Mesenchymal stem cell (in vitro differentiated cells and primary cell): ENCODE results near the gene KCNH5.

Experiments
- DNase-seq: peaks from one replicate; pipeline ENCODE4 v3.0.0-alpha.2; 2013
- H2AFZ ChIP-seq: one replicate; pipeline ENCODE4 v1.6.1; 2013; ENCODE audit warnings: low read depth, mild to moderate bottlenecking, control low read depth, inconsistent platforms, low read length, moderate library complexity
- H2AK5ac ChIP-seq: 2 replicates; pipeline ENCODE4 v1.6.1; 2013; ENCODE audit warnings: low read length, moderate library complexity, mild to moderate bottlenecking, inconsistent platforms; ENCODE audit not compliant: severe bottlenecking
- H2BK120ac ChIP-seq: one replicate; pipeline ENCODE4 v1.6.1; 2013; ENCODE audit warnings: low read depth, mild to moderate bottlenecking, inconsistent platforms, low read length, moderate library complexity
- H2BK12ac ChIP-seq, 2 experiments: one replicate each; pipeline ENCODE4 v1.6.1; 2013; ENCODE audit warnings: inconsistent platforms in 2 of 2, low read length in 2 of 2, mild to moderate bottlenecking in 2 of 2, moderate library complexity in 2 of 2, control low read depth in 1 of 2
- H2BK15ac ChIP-seq: one replicate; pipeline ENCODE4 v1.6.1; 2013; ENCODE audit warnings: mild to moderate bottlenecking, low read depth, inconsistent platforms; ENCODE audit not compliant: poor library complexity, severe bottlenecking
- H2BK5ac ChIP-seq: 2 replicates; pipeline ENCODE4 v1.6.1; 2013; ENCODE audit warnings: low read depth, mild to moderate bottlenecking, low read length, control low read depth, inconsistent platforms; ENCODE audit not compliant: poor library complexity, severe bottlenecking
- H3K14ac ChIP-seq, 2 experiments: one replicate each; pipeline ENCODE4 v1.6.1; 2013; ENCODE audit warnings: inconsistent platforms in 2 of 2, low read length in 2 of 2, control low read depth in 1 of 2, mild to moderate bottlenecking in 1 of 2, moderate library complexity in 1 of 2
- H3K18ac ChIP-seq, 2 experiments: one replicate each; pipeline ENCODE4 v1.6.1; 2013; ENCODE audit warnings: inconsistent platforms in 2 of 2, low read length in 2 of 2, control low read depth in 1 of 2, low read depth in 1 of 2, mild to moderate bottlenecking in 1 of 2
- H3K23ac ChIP-seq, 2 experiments: one replicate each; pipeline ENCODE4 v1.6.1; 2013; ENCODE audit warnings: inconsistent platforms in 2 of 2, low read length in 2 of 2, mild to moderate bottlenecking in 2 of 2, moderate library complexity in 2 of 2, control low read depth in 1 of 2
- H3K27ac ChIP-seq: 2 replicates; pipeline ENCODE4 v1.5.1; 2013; ENCODE audit warnings: mild to moderate bottlenecking, moderate library complexity, low read length, control low read depth, inconsistent platforms; ENCODE audit not compliant: poor library complexity, severe bottlenecking
- H3K27me3 ChIP-seq, 2 experiments: 2 replicates each; pipeline versions ENCODE4 v1.6.1 to v1.7.0; 2013; ENCODE audit warnings: low read length in 2 of 2, mild to moderate bottlenecking in 2 of 2, moderate library complexity in 2 of 2, control low read depth in 1 of 2, inconsistent platforms in 1 of 2; ENCODE audit not compliant: control insufficient read depth in 1 of 2, insufficient read depth in 1 of 2
- H3K36me3 ChIP-seq, 2 experiments: 2 replicates each; pipeline versions ENCODE4 v1.6.1 to v1.7.0; 2013; ENCODE audit warnings: low read length in 2 of 2, control low read depth in 1 of 2, inconsistent platforms in 1 of 2, low read depth in 1 of 2, mild to moderate bottlenecking in 1 of 2; ENCODE audit not compliant: insufficient read depth in 2 of 2, control insufficient read depth in 1 of 2
- H3K4ac ChIP-seq, 2 experiments: one replicate each; pipeline ENCODE4 v1.6.1; 2013; ENCODE audit warnings: inconsistent platforms in 2 of 2, low read length in 2 of 2, mild to moderate bottlenecking in 2 of 2, moderate library complexity in 2 of 2, control low read depth in 1 of 2, low read depth in 1 of 2
- H3K4me1 ChIP-seq: 2 replicates; pipeline ENCODE4 v1.6.1; 2013; ENCODE audit warnings: low read depth, low read length, control low read depth; ENCODE audit not compliant: control insufficient read depth, insufficient read depth
- H3K4me2 ChIP-seq: 2 replicates; pipeline ENCODE4 v1.6.1; 2013; ENCODE audit warnings: low read length, mild to moderate bottlenecking, inconsistent platforms; ENCODE audit not compliant: poor library complexity, severe bottlenecking
- H3K4me3 ChIP-seq, 2 experiments: 2 replicates each; pipeline versions ENCODE4 v1.5.1 to v1.7.0; 2013; ENCODE audit warnings: low read length in 2 of 2, mild to moderate bottlenecking in 2 of 2, control low read depth in 1 of 2, low read depth in 1 of 2; ENCODE audit not compliant: insufficient read depth in 1 of 2
- H3K79me1 ChIP-seq: replicated peaks from 2 replicates; pipeline ENCODE4 v1.6.1; 2013; ENCODE audit warnings: mild to moderate bottlenecking, control low read depth, low read length, inconsistent platforms; ENCODE audit not compliant: poor library complexity, severe bottlenecking
- H3K9ac ChIP-seq: 2 replicates; pipeline ENCODE4 v1.7.0; 2013; ENCODE audit warnings: mild to moderate bottlenecking, low read length, moderate library complexity
- H3K9me3 ChIP-seq: 2 replicates; pipeline ENCODE4 v1.7.0; 2013; ENCODE audit warnings: mild to moderate bottlenecking, low read length; ENCODE audit not compliant: control insufficient read depth
- H4K8ac ChIP-seq: one replicate; pipeline ENCODE4 v1.6.1; 2013; ENCODE audit warnings: inconsistent platforms, mild to moderate bottlenecking, low read length, moderate library complexity
- H4K91ac ChIP-seq: one replicate; pipeline ENCODE4 v1.6.1; 2013; ENCODE audit warnings: mild to moderate bottlenecking, low read length, inconsistent platforms
- WGBS: methylation state at CpG from one replicate; pipeline ENCODE4 v1.1.7; 2013; ENCODE audit warnings: mixed read lengths; 5-methylcytosine and 5-hydroxymethylcytosine counted together

The KCNH5 gene

DNA sequence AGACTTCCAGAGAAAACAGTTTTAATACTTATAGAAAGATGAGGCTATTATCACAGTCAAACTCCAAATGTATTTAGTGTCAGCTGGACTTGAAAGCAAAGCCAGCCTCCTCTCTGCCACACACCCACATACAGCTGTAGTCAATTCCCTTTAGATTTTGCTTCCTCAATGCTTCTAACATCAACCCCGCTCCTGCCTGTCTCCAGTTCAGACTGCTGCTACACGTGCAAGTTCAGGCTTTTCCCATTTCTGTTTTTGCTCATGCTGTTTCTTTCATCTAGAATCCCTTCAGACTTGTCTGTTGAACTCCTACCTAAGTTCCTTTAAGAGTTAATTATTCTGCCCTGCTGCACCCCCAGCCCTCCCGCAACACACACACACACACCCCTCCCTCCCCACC is 380.0 kb downstream of the KCNH5 start:
- 3% methylated on average over 2 of the region's 3 CpGs for WGBS
- Histone ChIP-seq H3K18ac (no peak overlapping the region), H3K4me3 (no peak overlapping the region), H3K4me1 (no peaks in the 10 kb centered on the region), H4K91ac (no peak overlapping the region), H2BK12ac (no peak overlapping the region), H2BK15ac (no peak overlapping the region), H3K79me1 (no peaks in the 10 kb centered on the region), H2AFZ (no peak overlapping the region), H3K27ac (no peak overlapping the region), H3K27me3 (no peaks in the 10 kb centered on the region), H2BK120ac (no peak overlapping the region), H2AK5ac (no peak overlapping the region), H3K14ac (no peak overlapping the region), H2BK5ac (no peak overlapping the region), H3K36me3 (no peaks in the 10 kb centered on the region), H3K23ac (no peak overlapping the region), H3K9me3 (peaks cover 2% of the 10 kb centered on the region), H3K4ac (no peak overlapping the region), H3K9ac (no peak overlapping the region), H3K4me2 (no peak overlapping the region), H4K8ac (no peak overlapping the region)
- DNase-seq, result no peak

DNA sequence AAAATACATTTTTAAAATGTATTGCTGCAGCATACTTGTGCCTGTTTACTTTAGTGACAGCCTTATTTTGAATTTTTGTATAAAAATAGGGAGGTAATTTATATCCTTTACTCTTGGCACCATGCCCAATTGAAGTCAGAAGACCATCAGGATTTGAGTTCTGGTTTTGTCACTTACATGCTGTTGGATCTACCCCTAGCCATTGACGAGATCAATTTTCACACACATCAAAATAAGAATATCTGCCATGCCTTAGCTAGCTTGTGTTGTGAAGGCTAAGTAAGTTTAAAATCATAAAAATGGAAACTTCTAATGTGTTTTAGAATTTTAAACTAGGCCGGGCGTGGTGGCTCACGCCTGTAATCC is 381.8 kb downstream of the KCNH5 start:
- H2AFZ ChIP-seq, result no peak overlapping the region
- H3K9ac ChIP-seq, result no peak overlapping the region
- no peaks in the 10 kb centered on the region for H3K36me3 ChIP-seq
- 95% methylated on average over 3 of the region's 4 CpGs for WGBS
- no peak overlapping the region for H2BK15ac ChIP-seq
- peaks cover 3% of the 10 kb centered on the region for H3K9me3 ChIP-seq
- no peak overlapping the region for H4K91ac ChIP-seq
- H3K4me1 ChIP-seq, result no peaks in the 10 kb centered on the region
- H3K27ac ChIP-seq, result no peak overlapping the region
- H3K14ac ChIP-seq, result no peak overlapping the region
- H2AK5ac ChIP-seq, result no peak overlapping the region
- no peak overlapping the region for H2BK120ac ChIP-seq
- H3K27me3 ChIP-seq, result no peaks in the 10 kb centered on the region
- no peak overlapping the region for H4K8ac ChIP-seq
- H3K4ac ChIP-seq, result no peak overlapping the region
- H2BK5ac ChIP-seq, result no peak overlapping the region
- H3K18ac ChIP-seq, result no peak overlapping the region
- H2BK12ac ChIP-seq, result no peak overlapping the region
- H3K4me3 ChIP-seq, result no peak overlapping the region
- no peaks in the 10 kb centered on the region for H3K79me1 ChIP-seq
- no peak overlapping the region for H3K4me2 ChIP-seq
- DNase-seq, result no peak
- no peak overlapping the region for H3K23ac ChIP-seq

DNA sequence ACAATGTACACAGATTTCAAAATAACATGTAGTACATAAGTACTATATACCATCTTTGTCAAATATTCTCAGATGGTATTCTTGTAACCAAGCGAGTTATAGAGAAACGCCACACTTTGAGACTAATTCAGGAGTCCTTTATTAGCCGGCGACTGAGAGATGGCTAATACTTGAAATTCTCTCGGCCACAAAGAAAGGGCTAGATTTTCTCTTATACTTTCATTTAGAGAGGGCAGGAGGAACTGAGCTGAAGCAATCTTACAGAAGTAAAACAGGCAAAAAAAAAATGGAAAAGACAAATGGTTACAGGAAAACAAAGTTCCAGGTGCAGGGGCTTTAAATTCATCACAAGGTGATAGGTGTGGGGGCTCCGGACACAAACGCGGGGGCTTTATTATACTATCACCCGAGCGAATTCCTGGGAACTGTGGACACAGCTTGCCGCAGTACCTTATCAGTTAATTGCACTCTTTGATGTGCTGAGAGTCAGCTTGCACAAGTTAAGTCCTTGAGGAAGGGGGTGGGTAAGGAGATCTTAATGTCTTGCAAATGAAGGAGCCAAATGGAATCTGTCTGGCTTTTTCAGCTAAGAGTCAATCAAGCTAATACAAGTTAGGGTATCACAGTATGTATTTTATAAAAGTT is 382.3 kb downstream of the KCNH5 start:
- no peak overlapping the region for H4K91ac ChIP-seq
- DNase-seq, result peak; percentile 3
- H3K36me3 ChIP-seq, result no peaks in the 10 kb centered on the region
- no peaks in the 10 kb centered on the region for H3K27me3 ChIP-seq
- no peak overlapping the region for H2AFZ ChIP-seq
- no peaks in the 10 kb centered on the region for H3K79me1 ChIP-seq
- no peak overlapping the region for H3K14ac ChIP-seq
- peaks cover 7% of the 10 kb centered on the region for H3K9me3 ChIP-seq
- no peaks in the 10 kb centered on the region for H3K4me1 ChIP-seq
- H3K9ac ChIP-seq, result no peak overlapping the region
- H2BK15ac ChIP-seq, result no peak overlapping the region
- no peak overlapping the region for H3K27ac ChIP-seq
- no peak overlapping the region for H2AK5ac ChIP-seq
- no peak overlapping the region for H2BK12ac ChIP-seq
- H3K4ac ChIP-seq, result no peak overlapping the region
- no peak overlapping the region for H4K8ac ChIP-seq
- no peak overlapping the region for H3K4me2 ChIP-seq
- H2BK5ac ChIP-seq, result no peak overlapping the region
- 44% methylated on average over 11 of the region's 11 CpGs for WGBS
- no peak overlapping the region for H3K4me3 ChIP-seq
- no peak overlapping the region for H3K23ac ChIP-seq
- no peak overlapping the region for H3K18ac ChIP-seq
- no peak overlapping the region for H2BK120ac ChIP-seq

DNA sequence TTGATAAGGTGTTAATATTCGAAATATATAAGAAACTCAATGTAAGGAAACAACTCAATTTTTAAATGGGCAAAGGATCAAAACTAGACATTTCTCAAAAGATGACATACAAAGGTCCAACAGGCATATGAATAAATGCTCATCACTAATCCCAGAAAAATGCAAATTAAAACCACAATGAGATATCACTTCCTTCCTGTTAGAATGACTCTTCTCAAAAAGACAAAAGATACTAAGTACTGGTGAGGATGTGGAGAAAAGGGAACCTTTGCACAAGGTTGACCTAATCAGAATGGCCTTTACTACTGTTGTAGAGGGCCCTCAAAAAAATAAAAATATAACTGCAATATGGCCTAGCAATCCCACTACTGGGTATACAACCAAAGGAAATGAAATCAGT is 383.4 kb downstream of the KCNH5 start:
- Histone ChIP-seq H2AK5ac (no peak overlapping the region), H4K91ac (no peak overlapping the region)
- WGBS, result no CpG with 5 or more reads among the region's 1 CpG

More for the DNA sequence above, 383.4 kb downstream of the KCNH5 start:
- no peak overlapping the region for H4K8ac ChIP-seq
- no peak overlapping the region for H3K4me2 ChIP-seq
- H2AFZ ChIP-seq, result no peak overlapping the region
- H3K9me3 ChIP-seq, result peaks cover 8% of the 10 kb centered on the region
- no peaks in the 10 kb centered on the region for H3K27me3 ChIP-seq
- no peak overlapping the region for H2BK5ac ChIP-seq
- no peak overlapping the region for H2BK15ac ChIP-seq
- no peak overlapping the region for H3K14ac ChIP-seq
- H3K79me1 ChIP-seq, result no peaks in the 10 kb centered on the region
- H3K36me3 ChIP-seq, result no peaks in the 10 kb centered on the region
- H3K23ac ChIP-seq, result no peak overlapping the region
- no peak overlapping the region for H3K18ac ChIP-seq
- no peak for DNase-seq
- no peak overlapping the region for H3K27ac ChIP-seq
- H2BK12ac ChIP-seq, result no peak overlapping the region
- H3K4ac ChIP-seq, result no peak overlapping the region
- H2BK120ac ChIP-seq, result no peak overlapping the region
- H3K4me3 ChIP-seq, result no peak overlapping the region
- no peak overlapping the region for H3K9ac ChIP-seq
- H3K4me1 ChIP-seq, result no peaks in the 10 kb centered on the region
